Neuronal stem cell (in vitro differentiated cells): ENCODE measurements around the gene SLC1A7.

Experiments used
- DNase-seq: peaks from one replicate; pipeline ENCODE4 v3.0.0-alpha.2; 2013; ENCODE audit warnings: low spot score
- H2AFZ ChIP-seq: one replicate; pipeline ENCODE4 v1.6.1; 2013; ENCODE audit warnings: mild to moderate bottlenecking, low read length, inconsistent platforms
- H2AK5ac ChIP-seq: 2 replicates; pipeline ENCODE4 v1.6.1; 2013; ENCODE audit warnings: low read depth, mild to moderate bottlenecking, inconsistent platforms, low read length, moderate library complexity, mixed read lengths
- H2BK120ac ChIP-seq: 2 replicates; pipeline ENCODE4 v1.6.1; 2013; ENCODE audit warnings: low read depth, mild to moderate bottlenecking, inconsistent platforms, low read length, moderate library complexity, mixed read lengths
- H2BK12ac ChIP-seq: one replicate; pipeline ENCODE4 v1.6.1; 2013; ENCODE audit warnings: low read length, inconsistent platforms
- H2BK15ac ChIP-seq: 2 replicates; pipeline ENCODE4 v1.6.1; 2013; ENCODE audit warnings: mild to moderate bottlenecking, low read length, inconsistent platforms, mixed read lengths
- H2BK5ac ChIP-seq: one replicate; pipeline ENCODE4 v1.6.1; 2013; ENCODE audit warnings: inconsistent platforms, mild to moderate bottlenecking, low read length, moderate library complexity
- H3K14ac ChIP-seq: one replicate; pipeline ENCODE4 v1.6.1; 2013; ENCODE audit warnings: low read length, inconsistent platforms
- H3K18ac ChIP-seq: 2 replicates; pipeline ENCODE4 v1.6.1; 2013; ENCODE audit warnings: low read length, inconsistent platforms
- H3K23ac ChIP-seq: 2 replicates; pipeline ENCODE4 v1.6.1; 2013; ENCODE audit warnings: low read depth, mild to moderate bottlenecking, mixed read lengths, low read length, inconsistent platforms; ENCODE audit not compliant: poor library complexity
- H3K27ac ChIP-seq: replicated peaks from 3 replicates; pipeline ENCODE4 v1.5.1; 2013; ENCODE audit warnings: low read length, inconsistent platforms
- H3K27me3 ChIP-seq, 3 experiments: 2 replicates each; pipeline ENCODE4 v1.6.1; 2013; ENCODE audit warnings: low read length in 3 of 3, mild to moderate bottlenecking in 2 of 3, inconsistent platforms in 1 of 3, low read depth in 1 of 3, mixed read lengths in 1 of 3, moderate library complexity in 1 of 3; ENCODE audit not compliant: control insufficient read depth in 3 of 3, insufficient read depth in 3 of 3
- H3K36me3 ChIP-seq, 2 donors: replicated peaks in 1 of 2; 2 replicates each; pipeline ENCODE4 v1.6.1; 2013; ENCODE audit warnings: low read length in 2 of 2; ENCODE audit not compliant: control insufficient read depth in 2 of 2, insufficient read depth in 2 of 2
- H3K4ac ChIP-seq: 2 replicates; pipeline ENCODE4 v1.6.1; 2013; ENCODE audit warnings: inconsistent platforms, mild to moderate bottlenecking, low read length, moderate library complexity
- H3K4me1 ChIP-seq, 2 donors: 1 replicate in 1 of 2; 2 replicates in 1 of 2; pipeline ENCODE4 v1.6.1; 2013; ENCODE audit warnings: low read length in 2 of 2, low read depth in 1 of 2; ENCODE audit not compliant: control insufficient read depth in 2 of 2, insufficient read depth in 1 of 2
- H3K4me2 ChIP-seq: one replicate; pipeline ENCODE4 v1.6.1; 2013; ENCODE audit warnings: mild to moderate bottlenecking, low read length, inconsistent platforms; ENCODE audit not compliant: insufficient read depth, poor library complexity, severe bottlenecking
- H3K4me3 ChIP-seq, 2 donors: 2 replicates each; pipeline ENCODE4 v1.5.1; 2013; ENCODE audit warnings: low read length in 2 of 2, mild to moderate bottlenecking in 2 of 2, inconsistent platforms in 1 of 2, moderate library complexity in 1 of 2
- H3K79me1 ChIP-seq: one replicate; pipeline ENCODE4 v1.6.1; 2013; ENCODE audit warnings: low read depth, mild to moderate bottlenecking, inconsistent platforms, low read length, moderate library complexity
- H3K9ac ChIP-seq: one replicate; pipeline ENCODE4 v1.6.1; 2013; ENCODE audit warnings: mild to moderate bottlenecking, low read depth, low read length, inconsistent platforms; ENCODE audit not compliant: poor library complexity
- H3K9me3 ChIP-seq, 2 donors: replicated peaks in 1 of 2; 2 replicates each; pipeline versions ENCODE3 to v1.6.1; 2013; ENCODE audit warnings: low read length in 2 of 2, mild to moderate bottlenecking in 2 of 2, inconsistent platforms in 1 of 2, low read depth in 1 of 2, mixed read lengths in 1 of 2, moderate library complexity in 1 of 2; ENCODE audit not compliant: control insufficient read depth in 2 of 2, insufficient read depth in 1 of 2
- H4K8ac ChIP-seq: one replicate; pipeline ENCODE4 v1.6.1; 2013; ENCODE audit warnings: low read depth, mild to moderate bottlenecking, inconsistent platforms, low read length, moderate library complexity
- H4K91ac ChIP-seq: one replicate; pipeline ENCODE4 v1.6.1; 2013; ENCODE audit warnings: low read length, low read depth, mild to moderate bottlenecking, inconsistent platforms; ENCODE audit not compliant: poor library complexity
- WGBS, 2 donors: extraction: QIAGEN DNeasy Blood & Tissue Kit; methylation state at CpG; one replicate each; pipeline ENCODE4 v1.1.7; 2013; ENCODE audit warnings: missing lambda C conversion rate in 2 of 2, mixed read lengths in 1 of 2; ENCODE audit not compliant: insufficient read length in 2 of 2, insufficient replicate concordance in 1 of 2; ENCODE audit errors: extremely low coverage in 2 of 2; 5-methylcytosine and 5-hydroxymethylcytosine counted together

SLC1A7 gene

GRCh38 chr1:53162621-53163020 lies 20.2 kb upstream of the SLC1A7 start:
- no CpG with 5 or more reads among the region's 5 CpGs for WGBS, 2 donors

GRCh38 chr1:53160924-53161378 lies 18.5 kb upstream of the SLC1A7 start:
- no peak overlapping the region for H3K14ac ChIP-seq
- WGBS, 2 donors = no CpG with 5 or more reads among the region's 2 CpGs

More at GRCh38 chr1:53162621-53163020, 20.2 kb upstream of the SLC1A7 start:
- Histone ChIP-seq H2BK12ac (no peak overlapping the region), H3K79me1 (no peaks in the 10 kb centered on the region), H3K9me3 (no peaks in the 10 kb centered on the region), H2AK5ac (no peak overlapping the region), H3K4me1 (peaks cover 0 to 2% of the 10 kb centered on the region in 2 donors), H2AFZ (no peak overlapping the region), H3K4ac (no peak overlapping the region), H2BK15ac (no peak overlapping the region), H3K4me3 (no peak overlapping the region), H3K4me2 (no peak overlapping the region), H4K8ac (no peak overlapping the region), H3K23ac (no peak overlapping the region), H4K91ac (no peak overlapping the region), H2BK120ac (no peak overlapping the region), H2BK5ac (no peak overlapping the region), H3K27ac (no peak overlapping the region), H3K36me3 (no peaks in the 10 kb centered on the region), H3K18ac (no peak overlapping the region), H3K27me3 (peaks cover 0 to 20% (median 0%) of the 10 kb centered on the region in 3 experiments), H3K14ac (no peak overlapping the region), H3K9ac (no peak overlapping the region)
- no peak for DNase-seq

GRCh38 chr1:53158900-53159299 lies 16.5 kb upstream of the SLC1A7 start:
- no peak overlapping the region for H4K8ac ChIP-seq
- no peaks in the 10 kb centered on the region for H3K9me3 ChIP-seq
- H3K27ac ChIP-seq = no peak overlapping the region
- no peak overlapping the region for H3K18ac ChIP-seq
- H2AFZ ChIP-seq = no peak overlapping the region
- H3K79me1 ChIP-seq = no peaks in the 10 kb centered on the region
- H3K27me3 ChIP-seq = peaks cover 0 to 12% (median 0%) of the 10 kb centered on the region in 3 experiments
- no peaks in the 10 kb centered on the region for H3K4me1 ChIP-seq
- DNase-seq = no peak
- no peak overlapping the region for H3K23ac ChIP-seq
- no CpG with 5 or more reads among the region's 1 CpG for WGBS, 2 donors
- no peak overlapping the region for H3K4me2 ChIP-seq
- H3K36me3 ChIP-seq = no peaks in the 10 kb centered on the region
- H2BK12ac ChIP-seq = no peak overlapping the region
- no peak overlapping the region for H2BK120ac ChIP-seq
- no peak overlapping the region for H3K4me3 ChIP-seq
- no peak overlapping the region for H2BK5ac ChIP-seq
- no peak overlapping the region for H3K9ac ChIP-seq
- H2BK15ac ChIP-seq = no peak overlapping the region
- no peak overlapping the region for H3K14ac ChIP-seq
- no peak overlapping the region for H2AK5ac ChIP-seq
- H3K4ac ChIP-seq = no peak overlapping the region
- H4K91ac ChIP-seq = no peak overlapping the region

More at GRCh38 chr1:53160924-53161378, 18.5 kb upstream of the SLC1A7 start:
- H2BK15ac ChIP-seq = no peak overlapping the region
- no peak overlapping the region for H3K27ac ChIP-seq
- no peak overlapping the region for H3K4ac ChIP-seq
- peaks cover 0 to 14% (median 0%) of the 10 kb centered on the region in 3 experiments for H3K27me3 ChIP-seq
- H2BK120ac ChIP-seq = no peak overlapping the region
- no peak overlapping the region for H3K4me2 ChIP-seq
- no peak overlapping the region for H4K8ac ChIP-seq
- no peak overlapping the region for H3K18ac ChIP-seq
- DNase-seq = no peak
- no peak overlapping the region for H2AFZ ChIP-seq
- H3K9ac ChIP-seq = no peak overlapping the region
- no peak overlapping the region for H2AK5ac ChIP-seq
- no peaks in the 10 kb centered on the region for H3K79me1 ChIP-seq
- H3K36me3 ChIP-seq = no peaks in the 10 kb centered on the region
- H2BK5ac ChIP-seq = no peak overlapping the region
- H4K91ac ChIP-seq = no peak overlapping the region
- H3K4me1 ChIP-seq = no peaks in the 10 kb centered on the region
- no peaks in the 10 kb centered on the region for H3K9me3 ChIP-seq
- H3K23ac ChIP-seq = no peak overlapping the region
- no peak overlapping the region for H3K4me3 ChIP-seq
- H2BK12ac ChIP-seq = no peak overlapping the region

DNA sequence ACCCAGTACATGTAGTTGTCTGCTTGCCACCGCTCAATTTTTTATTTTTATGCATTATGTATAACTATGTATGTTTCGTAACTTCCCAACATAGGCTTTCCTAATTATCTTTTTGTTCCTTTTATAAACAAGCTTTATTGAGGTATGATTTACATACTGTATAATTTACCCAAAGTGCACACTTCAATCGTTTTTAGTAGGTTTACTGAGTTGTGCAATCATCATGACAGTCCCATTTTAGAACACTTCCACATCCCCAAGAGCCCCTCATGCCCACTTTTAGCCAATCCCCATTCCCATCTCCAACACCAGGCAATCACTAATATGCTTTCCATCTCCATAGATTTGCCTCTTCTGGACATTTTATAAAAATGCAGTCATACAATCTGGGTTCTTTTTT lies 14.3 kb upstream of the SLC1A7 start:
- H2BK15ac ChIP-seq = no peak overlapping the region
- no peak overlapping the region for H3K23ac ChIP-seq
- no peaks in the 10 kb centered on the region for H3K79me1 ChIP-seq
- H3K36me3 ChIP-seq = no peaks in the 10 kb centered on the region
- no peak overlapping the region for H3K4me2 ChIP-seq
- H3K9ac ChIP-seq = no peak overlapping the region
- H3K27ac ChIP-seq = no peak overlapping the region
- no CpG with 5 or more reads among the region's 3 CpGs for WGBS, 2 donors
- no peak overlapping the region for H2BK5ac ChIP-seq
- no peak overlapping the region for H2AK5ac ChIP-seq
- H3K4ac ChIP-seq = no peak overlapping the region
- peaks cover 0 to 8% (median 0%) of the 10 kb centered on the region in 3 experiments for H3K27me3 ChIP-seq
- H2AFZ ChIP-seq = no peak overlapping the region
- no peaks in the 10 kb centered on the region for H3K9me3 ChIP-seq
- H3K18ac ChIP-seq = no peak overlapping the region
- no peaks in the 10 kb centered on the region for H3K4me1 ChIP-seq
- H4K8ac ChIP-seq = no peak overlapping the region
- no peak overlapping the region for H2BK12ac ChIP-seq
- H2BK120ac ChIP-seq = no peak overlapping the region
- no peak overlapping the region for H4K91ac ChIP-seq
- no peak overlapping the region for H3K4me3 ChIP-seq
- DNase-seq = no peak
- H3K14ac ChIP-seq = no peak overlapping the region
